PFSK-1 (cell line): ENCODE data around the gene LTBP2.

Experiments used
- FOXP2 ChIP-seq: optimal IDR thresholded peaks from 2 replicates; pipeline ENCODE3; 2011; ENCODE audit warnings: borderline replicate concordance, control low read depth, inconsistent platforms; ENCODE audit not compliant: insufficient read depth; ENCODE audit errors: extremely low read length, extremely low read depth
- POLR2AphosphoS5 ChIP-seq: IDR thresholded peaks from 2 replicates; pipeline ENCODE4 v1.6.1; 2012; ENCODE audit warnings: low read depth, mild to moderate bottlenecking, control low read depth, low read length, moderate library complexity
- SIN3A ChIP-seq: IDR thresholded peaks from 2 replicates; pipeline ENCODE4 v1.6.1; 2012; ENCODE audit warnings: mild to moderate bottlenecking, low read length, moderate library complexity, borderline replicate concordance; ENCODE audit not compliant: insufficient read depth
- TAF1 ChIP-seq: IDR thresholded peaks from 2 replicates; pipeline ENCODE4 v1.6.1; 2012; ENCODE audit warnings: low read length, control low read depth, borderline replicate concordance; ENCODE audit not compliant: insufficient read depth
- TF ChIP-seq, protein P1 (sequence below), 2 experiments: IDR thresholded peaks; 2 replicates each; pipeline versions ENCODE4 v1.6.1 to v1.8.0; 2011 to 2012; ENCODE audit warnings: low read depth in 2 of 2, low read length in 2 of 2, control low read depth in 1 of 2, inconsistent platforms in 1 of 2, mild to moderate bottlenecking in 1 of 2, moderate library complexity in 1 of 2; ENCODE audit not compliant: insufficient read depth in 1 of 2

LTBP2 gene

DNA sequence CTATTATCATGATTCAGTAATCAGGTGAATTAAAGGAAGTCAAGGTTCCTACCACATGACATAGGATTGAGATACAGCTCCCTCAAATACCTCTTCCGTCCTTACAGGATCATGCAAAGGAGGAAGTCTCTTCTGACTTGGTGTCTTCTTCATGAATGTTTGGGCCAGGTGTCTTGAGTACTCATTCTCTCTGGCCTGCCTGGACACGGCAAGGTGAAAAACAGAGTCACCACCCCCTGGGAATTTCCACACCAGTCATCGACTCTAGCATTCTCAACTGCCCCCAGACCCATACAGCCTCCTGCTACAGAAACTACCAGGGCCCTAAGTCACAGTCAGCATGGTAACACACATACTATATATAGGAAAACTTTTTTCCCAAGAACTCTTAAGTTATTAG is 44.9 kb upstream of the LTBP2 start:
- TF ChIP-seq SIN3A: no peak
- TF ChIP-seq TAF1: no peak
- TF ChIP-seq FOXP2: no peak
- TF ChIP-seq, protein P1, sequence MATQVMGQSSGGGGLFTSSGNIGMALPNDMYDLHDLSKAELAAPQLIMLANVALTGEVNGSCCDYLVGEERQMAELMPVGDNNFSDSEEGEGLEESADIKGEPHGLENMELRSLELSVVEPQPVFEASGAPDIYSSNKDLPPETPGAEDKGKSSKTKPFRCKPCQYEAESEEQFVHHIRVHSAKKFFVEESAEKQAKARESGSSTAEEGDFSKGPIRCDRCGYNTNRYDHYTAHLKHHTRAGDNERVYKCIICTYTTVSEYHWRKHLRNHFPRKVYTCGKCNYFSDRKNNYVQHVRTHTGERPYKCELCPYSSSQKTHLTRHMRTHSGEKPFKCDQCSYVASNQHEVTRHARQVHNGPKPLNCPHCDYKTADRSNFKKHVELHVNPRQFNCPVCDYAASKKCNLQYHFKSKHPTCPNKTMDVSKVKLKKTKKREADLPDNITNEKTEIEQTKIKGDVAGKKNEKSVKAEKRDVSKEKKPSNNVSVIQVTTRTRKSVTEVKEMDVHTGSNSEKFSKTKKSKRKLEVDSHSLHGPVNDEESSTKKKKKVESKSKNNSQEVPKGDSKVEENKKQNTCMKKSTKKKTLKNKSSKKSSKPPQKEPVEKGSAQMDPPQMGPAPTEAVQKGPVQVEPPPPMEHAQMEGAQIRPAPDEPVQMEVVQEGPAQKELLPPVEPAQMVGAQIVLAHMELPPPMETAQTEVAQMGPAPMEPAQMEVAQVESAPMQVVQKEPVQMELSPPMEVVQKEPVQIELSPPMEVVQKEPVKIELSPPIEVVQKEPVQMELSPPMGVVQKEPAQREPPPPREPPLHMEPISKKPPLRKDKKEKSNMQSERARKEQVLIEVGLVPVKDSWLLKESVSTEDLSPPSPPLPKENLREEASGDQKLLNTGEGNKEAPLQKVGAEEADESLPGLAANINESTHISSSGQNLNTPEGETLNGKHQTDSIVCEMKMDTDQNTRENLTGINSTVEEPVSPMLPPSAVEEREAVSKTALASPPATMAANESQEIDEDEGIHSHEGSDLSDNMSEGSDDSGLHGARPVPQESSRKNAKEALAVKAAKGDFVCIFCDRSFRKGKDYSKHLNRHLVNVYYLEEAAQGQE (IDR thresholded peaks at IDR 0.05; ENCODE audit: insufficient read depth in 1 of 2, low read depth in 2 of 2, low read length in 2 of 2): no peak
- TF ChIP-seq POLR2AphosphoS5: no peak

GRCh38 chr14:74655599-74656395 is 43.8 kb upstream of the LTBP2 start:
- TF ChIP-seq, protein P1 (IDR thresholded peaks at IDR 0.05; ENCODE audit: insufficient read depth in 1 of 2, low read depth in 2 of 2, low read length in 2 of 2): no peak
- no peak for TF ChIP-seq SIN3A
- no peak for TF ChIP-seq POLR2AphosphoS5

DNA sequence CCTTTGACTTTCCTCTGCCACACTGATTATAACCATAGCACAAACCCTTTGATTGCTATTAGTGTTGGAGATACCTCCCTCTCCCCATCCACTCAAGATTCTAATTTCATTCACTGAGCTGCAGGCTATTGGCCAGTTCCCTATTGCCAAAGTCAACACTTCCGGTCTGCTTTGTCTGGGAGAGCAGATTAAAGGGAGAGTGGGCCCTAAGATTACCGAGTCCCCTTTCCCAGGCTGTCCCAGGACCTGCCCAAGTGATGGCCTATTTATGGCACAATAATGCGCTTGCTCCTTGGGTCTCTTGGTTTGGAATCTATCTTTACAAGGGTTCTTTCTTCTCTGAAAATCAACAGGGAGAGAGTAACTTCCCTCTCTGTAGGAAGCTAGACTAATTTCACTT is 42.9 kb upstream of the LTBP2 start:
- TF ChIP-seq, protein P1 (IDR thresholded peaks at IDR 0.05; ENCODE audit: insufficient read depth in 1 of 2, low read depth in 2 of 2, low read length in 2 of 2): no peak
- TF ChIP-seq FOXP2 (no peak), POLR2AphosphoS5 (no peak), TAF1 (no peak), SIN3A (no peak)

DNA sequence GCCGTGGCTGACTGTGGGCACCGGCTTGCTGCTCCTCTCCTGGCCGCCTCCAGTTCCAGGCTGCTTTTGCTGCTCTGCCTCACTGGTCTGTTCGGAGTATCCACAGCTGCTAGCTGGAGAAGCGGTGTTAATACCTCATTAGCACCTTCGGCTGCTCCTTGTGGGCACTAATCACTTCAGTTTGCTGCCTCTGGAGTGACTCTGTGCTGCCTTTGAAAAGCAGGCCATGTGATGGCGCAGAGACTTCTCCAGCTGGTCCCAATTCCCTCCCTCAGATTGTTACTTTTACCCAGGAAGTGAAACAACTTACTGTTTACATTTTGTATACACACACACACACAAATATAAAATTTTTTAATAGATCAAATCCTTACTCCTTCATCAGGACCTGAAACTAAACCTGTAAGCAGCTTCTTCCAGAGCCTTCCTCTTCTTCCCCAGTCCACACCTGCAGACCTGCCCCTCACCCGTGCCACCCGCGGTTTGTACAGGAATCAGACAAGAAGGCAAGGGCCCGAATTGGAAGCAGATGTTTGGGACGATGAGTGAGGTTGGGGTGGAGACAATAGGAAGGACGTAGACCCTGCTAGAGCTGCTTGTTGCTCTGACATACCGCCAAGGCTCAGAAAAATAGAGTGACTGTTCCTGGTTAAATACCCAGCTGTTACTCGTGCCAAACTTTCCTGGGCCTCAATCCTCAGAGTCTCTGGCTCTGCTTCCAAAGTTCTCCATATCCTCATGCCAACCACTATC is 41.5 kb upstream of the LTBP2 start:
- TF ChIP-seq SIN3A: no peak
- TF ChIP-seq, protein P1 (IDR thresholded peaks at IDR 0.05; ENCODE audit: insufficient read depth in 1 of 2, low read depth in 2 of 2, low read length in 2 of 2): no peak
- no peak for TF ChIP-seq FOXP2
- TF ChIP-seq POLR2AphosphoS5: no peak
- TF ChIP-seq TAF1: no peak
